Measurements from ENCODE around the gene MRPL49.

GRCh38 chr11:65104628-65105027 is 17.5 kb upstream of the MRPL49 start:
- TF ChIP-seq POLR2A (IDR thresholded peaks at IDR 0.05; ENCODE audit: low read depth, low read length) (no peak), POLR2AphosphoS5 (IDR thresholded peaks at IDR 0.05; ENCODE audit: low read depth, low read length) (no peak)

Data from GM12892 (cell line).